ENCODE measurements around the gene PRRT1.
"Not testable (repeated sequence)": the region's sequence is repeated elsewhere in the genome, so short reads cannot be mapped to it uniquely, and the experiment has no call there.

PRRT1 gene

GRCh38 chr6:32149092-32149755, 2.5 kb downstream of the PRRT1 start:
- no peak for DNase-seq

GRCh38 chr6:32148289-32149091, 3.2 kb downstream of the PRRT1 start:
- DNase-seq, result no peak

- no peak for DNase-seq
Measured at GRCh38 chr6:32147401-32148132, 4.2 kb downstream of the PRRT1 start.

- no peak for DNase-seq
Measured at GRCh38 chr6:32146687-32147086, 5.1 kb downstream of the PRRT1 start.

- DNase-seq, result no peak
Measured at GRCh38 chr6:32146287-32146686, 5.5 kb downstream of the PRRT1 start.

GRCh38 chr6:32144238-32144637, 7.5 kb downstream of the PRRT1 start:
- not testable (repeated sequence) for DNase-seq

- no peak for DNase-seq
Measured at GRCh38 chr6:32140420-32141046, 11.2 kb downstream of the PRRT1 start.

GRCh38 chr6:32139590-32139989, 12.1 kb downstream of the PRRT1 start:
- DNase-seq, result no peak

- DNase-seq, result no peak
Measured at GRCh38 chr6:32137454-32137853, 14.3 kb downstream of the PRRT1 start.

GRCh38 chr6:32133786-32134185, 18.0 kb downstream of the PRRT1 start:
- DNase-seq, result no peak

GRCh38 chr6:32132110-32132509, 19.6 kb downstream of the PRRT1 start:
- no peak for DNase-seq

- DNase-seq, result no peak
Measured at GRCh38 chr6:32131439-32131948, 20.2 kb downstream of the PRRT1 start.

GRCh38 chr6:32129297-32130088, 22.2 kb downstream of the PRRT1 start:
- DNase-seq, result peak; percentile 58

GRCh38 chr6:32128751-32129296, 22.9 kb downstream of the PRRT1 start:
- DNase-seq, result no peak

- peak; percentile 100 for DNase-seq
Measured at GRCh38 chr6:32127717-32128592, 23.8 kb downstream of the PRRT1 start, which contains the start of gene ATF6B. TSS of gene ATF6B (minus strand) at chr6:32128246. CDS start at chr6:32128207, 39 bp downstream.

- DNase-seq, result no peak
Measured at GRCh38 chr6:32127409-32127716, 24.4 kb downstream of the PRRT1 start.

- no peak for DNase-seq
Measured at GRCh38 chr6:32126880-32127279, 24.9 kb downstream of the PRRT1 start.

- DNase-seq, result no peak
Measured at GRCh38 chr6:32123681-32124080, 28.1 kb downstream of the PRRT1 start.

- DNase-seq, result no peak
Measured at GRCh38 chr6:32120573-32121059, 31.1 kb downstream of the PRRT1 start.

GRCh38 chr6:32118782-32119628, 32.7 kb downstream of the PRRT1 start:
- peak; percentile 87 for DNase-seq
